CD14-positive monocyte (primary cell): Measurements from ENCODE around the gene CXCL16. TPM values are rescaled to one million over a fixed set of nuclear protein-coding genes. Genes with fewer than 3 reads are reported as not detected.

Source experiments
- DNase-seq, 3 donors: peaks; one replicate each; pipeline ENCODE4 v3.0.0-alpha.2; 2011 to 2022
- H2AFZ ChIP-seq: 2 replicates; pipeline ENCODE4 v1.6.0; 2012; ENCODE audit warnings: mild to moderate bottlenecking, low read depth, low read length, inconsistent platforms; ENCODE audit not compliant: insufficient read depth, poor library complexity, severe bottlenecking
- H3K27ac ChIP-seq, 2 donors: 1 replicate in 1 of 2; 2 replicates in 1 of 2; pipeline ENCODE4 v1.5.1; 2012 to 2013; ENCODE audit warnings: low read length in 2 of 2, control low read depth in 1 of 2, inconsistent platforms in 1 of 2, low read depth in 1 of 2, mild to moderate bottlenecking in 1 of 2
- H3K27me3 ChIP-seq, 2 donors: one replicate each; pipeline versions ENCODE4 v1.6.0 to v1.6.1; 2011 to 2013; ENCODE audit warnings: low read length in 2 of 2; ENCODE audit not compliant: control insufficient read depth in 2 of 2, insufficient read depth in 2 of 2
- H3K36me3 ChIP-seq, 2 donors: replicated peaks in 1 of 2; 1 replicate in 1 of 2; 2 replicates in 1 of 2; pipeline versions ENCODE4 v1.5.1 to v1.6.1; 2012 to 2013; ENCODE audit warnings: low read length in 2 of 2, control low read depth in 1 of 2, inconsistent platforms in 1 of 2, mild to moderate bottlenecking in 1 of 2; ENCODE audit not compliant: insufficient read depth in 2 of 2, control insufficient read depth in 1 of 2
- H3K4me1 ChIP-seq, 2 donors: 1 replicate in 1 of 2; 2 replicates in 1 of 2; pipeline versions ENCODE4 v1.5.1 to v1.6.1; 2012 to 2013; ENCODE audit warnings: low read length in 2 of 2, control low read depth in 1 of 2, inconsistent platforms in 1 of 2, mild to moderate bottlenecking in 1 of 2, moderate library complexity in 1 of 2; ENCODE audit not compliant: insufficient read depth in 2 of 2, control insufficient read depth in 1 of 2
- H3K4me2 ChIP-seq: replicated peaks from 2 replicates; pipeline ENCODE3; 2012; ENCODE audit warnings: low read length, moderate library complexity, mild to moderate bottlenecking; ENCODE audit not compliant: poor library complexity, severe bottlenecking; ENCODE audit errors: extremely low read depth
- H3K4me3 ChIP-seq, 3 experiments: fragments of 200-600 bp in 1 of 3; sonication (generic) in 1 of 3; replicated peaks in 1 of 3; 1 replicate in 2 of 3; 2 replicates in 1 of 3; pipeline ENCODE4 v1.5.1; 2011 to 2013; ENCODE audit warnings: low read length in 3 of 3, mild to moderate bottlenecking in 3 of 3, control low read depth in 2 of 3, low read depth in 2 of 3, inconsistent platforms in 1 of 3, moderate library complexity in 1 of 3
- H3K79me2 ChIP-seq: 2 replicates; pipeline ENCODE4 v1.6.0; 2012; ENCODE audit warnings: mild to moderate bottlenecking, control low read depth, inconsistent platforms, low read length, moderate library complexity; ENCODE audit not compliant: insufficient read depth
- H3K9ac ChIP-seq: 2 replicates; pipeline ENCODE4 v1.6.0; 2017; ENCODE audit warnings: low read length, mild to moderate bottlenecking; ENCODE audit not compliant: insufficient read depth, poor library complexity, severe bottlenecking
- H3K9me3 ChIP-seq, 2 donors: replicated peaks in 1 of 2; 1 replicate in 1 of 2; 2 replicates in 1 of 2; pipeline versions ENCODE4 v1.5.1 to v1.6.1; 2012 to 2013; ENCODE audit warnings: low read length in 2 of 2, control low read depth in 1 of 2; ENCODE audit not compliant: control insufficient read depth in 1 of 2, insufficient read depth in 1 of 2
- H4K20me1 ChIP-seq: 2 replicates; pipeline ENCODE4 v1.6.0; 2012; ENCODE audit warnings: mild to moderate bottlenecking, low read length, control low read depth, moderate library complexity; ENCODE audit not compliant: insufficient read depth
- H3K27ac Mint-ChIP-seq, 7 donors: one replicate each; pipeline ENCODE4 v1.8.0; 2020; ENCODE audit warnings: mild to moderate bottlenecking in 7 of 7, mixed read lengths in 7 of 7, moderate library complexity in 6 of 7, inconsistent platforms in 2 of 7
- H3K27me3 Mint-ChIP-seq, 3 donors: one replicate each; pipeline ENCODE4 v1.8.0; 2021 to 2022; ENCODE audit warnings: low read depth in 3 of 3, mild to moderate bottlenecking in 3 of 3, mixed read lengths in 3 of 3, moderate library complexity in 3 of 3, inconsistent platforms in 1 of 3
- H3K36me3 Mint-ChIP-seq, 2 donors: one replicate each; pipeline ENCODE4 v1.8.0; 2020; ENCODE audit warnings: mixed read lengths in 2 of 2, inconsistent platforms in 1 of 2, mild to moderate bottlenecking in 1 of 2
- H3K4me1 Mint-ChIP-seq: one replicate; pipeline ENCODE4 v1.8.0; 2020; ENCODE audit warnings: mild to moderate bottlenecking, mixed read lengths
- H3K4me3 Mint-ChIP-seq, 2 donors: one replicate each; pipeline ENCODE4 v1.8.0; 2020; ENCODE audit warnings: mild to moderate bottlenecking in 2 of 2, mixed read lengths in 2 of 2, moderate library complexity in 1 of 2
- H3K9me3 Mint-ChIP-seq, 7 donors: one replicate each; pipeline ENCODE4 v1.8.0; 2020 to 2022; ENCODE audit warnings: mixed read lengths in 7 of 7, mild to moderate bottlenecking in 6 of 7, moderate library complexity in 6 of 7, inconsistent platforms in 2 of 7
- WGBS: methylation state at CpG from one replicate; pipeline ENCODE4 v1.1.5; 2013; ENCODE audit warnings: missing lambda C conversion rate; ENCODE audit not compliant: insufficient coverage; 5-methylcytosine and 5-hydroxymethylcytosine counted together
- intact Hi-C, 2 donors: fragments of 100-400 bp; cut with micrococcal nuclease; formaldehyde crosslinking; loops; one replicate each; pipeline versions ENCODE4 v1.15.0 to v1.15.1; 2023
- polyA plus RNA-seq, 3 donors: library from polyadenylated mRNA; depleted of rRNA in 1 of 3; unstranded in 2 of 3; stranded (reverse) in 1 of 3; fragments of 300-500 nt in 2 of 3; fragments of >200 nt in 1 of 3; fragmentation: Illumina TruSeq in 2 of 3; gene quantifications; 1 replicate in 2 of 3; 2 replicates in 1 of 3; pipeline ENCODE4 v1.2.3, GENCODE V29; 2012 to 2021
- TF ChIP-seq, protein P1 (sequence below): fragments of 200-600 bp; IDR thresholded peaks from one replicate; pipeline ENCODE4 v1.8.0; 2022; ENCODE audit warnings: antibody characterized with exemption, mild to moderate bottlenecking

Gene CXCL16
- polyA plus RNA-seq, 3 donors, result 68.1 to 204 (median 103) TPM

DNA sequence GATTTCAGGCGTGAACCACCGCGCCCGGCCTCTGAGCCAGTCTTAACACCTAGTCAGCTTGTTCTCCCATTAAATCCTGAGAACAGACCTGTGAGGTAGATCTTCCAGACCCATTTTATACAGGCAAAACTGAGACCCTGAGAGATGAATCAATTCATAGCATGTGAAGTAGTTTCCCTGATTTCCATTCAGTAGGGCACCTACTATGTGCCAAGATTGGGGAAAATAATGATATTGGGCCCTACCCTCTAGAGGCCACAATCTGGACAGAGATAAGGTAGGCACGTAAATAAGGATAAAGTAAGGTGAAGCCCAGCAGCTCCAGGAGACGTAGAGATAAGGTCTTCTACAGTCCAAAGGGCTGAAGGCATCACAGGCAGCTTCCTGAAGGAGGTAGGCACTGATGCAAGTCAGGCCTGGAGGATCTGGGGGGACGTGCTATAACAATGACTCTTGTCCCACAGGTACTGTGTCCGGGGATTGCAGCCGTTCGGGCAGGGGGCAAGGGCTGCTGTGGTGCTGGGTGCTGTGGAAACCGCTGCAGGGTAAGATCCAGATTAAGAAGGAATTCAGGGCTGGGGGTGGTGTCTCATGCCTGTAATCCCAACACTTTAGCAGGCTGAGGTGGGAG lies 40.7 kb upstream of the CXCL16 start:
- Histone ChIP-seq H3K27me3 (peaks cover 21 to 46% of the 10 kb centered on the region in 2 donors), H3K4me1 (peaks cover 4 to 5% of the 10 kb centered on the region in 2 donors), H4K20me1 (no peaks in the 10 kb centered on the region), H3K9me3 (peaks cover 2 to 4% of the 10 kb centered on the region in 2 donors), H3K9ac (no peak overlapping the region), H3K36me3 (no peaks in the 10 kb centered on the region), H3K4me3 (no peak overlapping the region), H3K4me2 (no peak overlapping the region), H3K79me2 (no peaks in the 10 kb centered on the region), H3K27ac (no peak overlapping the region), H2AFZ (no peak overlapping the region)
- DNase-seq, result no peak
- Mint-ChIP-seq H3K27ac (no peak overlapping the region), H3K36me3 (peaks cover 0 to 8% of the 10 kb centered on the region in 2 donors), H3K4me1 (peaks cover 10% of the 10 kb centered on the region), H3K9me3 (peaks cover 2 to 13% (median 3%) of the 10 kb centered on the region in 7 donors), H3K4me3 (peak overlapping the region in 1 of 2 donors; percentile 36), H3K27me3 (peaks cover 51 to 72% (median 68%) of the 10 kb centered on the region in 3 donors)
- TF ChIP-seq, protein P1, sequence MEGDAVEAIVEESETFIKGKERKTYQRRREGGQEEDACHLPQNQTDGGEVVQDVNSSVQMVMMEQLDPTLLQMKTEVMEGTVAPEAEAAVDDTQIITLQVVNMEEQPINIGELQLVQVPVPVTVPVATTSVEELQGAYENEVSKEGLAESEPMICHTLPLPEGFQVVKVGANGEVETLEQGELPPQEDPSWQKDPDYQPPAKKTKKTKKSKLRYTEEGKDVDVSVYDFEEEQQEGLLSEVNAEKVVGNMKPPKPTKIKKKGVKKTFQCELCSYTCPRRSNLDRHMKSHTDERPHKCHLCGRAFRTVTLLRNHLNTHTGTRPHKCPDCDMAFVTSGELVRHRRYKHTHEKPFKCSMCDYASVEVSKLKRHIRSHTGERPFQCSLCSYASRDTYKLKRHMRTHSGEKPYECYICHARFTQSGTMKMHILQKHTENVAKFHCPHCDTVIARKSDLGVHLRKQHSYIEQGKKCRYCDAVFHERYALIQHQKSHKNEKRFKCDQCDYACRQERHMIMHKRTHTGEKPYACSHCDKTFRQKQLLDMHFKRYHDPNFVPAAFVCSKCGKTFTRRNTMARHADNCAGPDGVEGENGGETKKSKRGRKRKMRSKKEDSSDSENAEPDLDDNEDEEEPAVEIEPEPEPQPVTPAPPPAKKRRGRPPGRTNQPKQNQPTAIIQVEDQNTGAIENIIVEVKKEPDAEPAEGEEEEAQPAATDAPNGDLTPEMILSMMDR, result no peak
- WGBS, result 93% methylated on average over 10 of the region's 11 CpGs
- intact Hi-C loops, result no loop called here

DNA sequence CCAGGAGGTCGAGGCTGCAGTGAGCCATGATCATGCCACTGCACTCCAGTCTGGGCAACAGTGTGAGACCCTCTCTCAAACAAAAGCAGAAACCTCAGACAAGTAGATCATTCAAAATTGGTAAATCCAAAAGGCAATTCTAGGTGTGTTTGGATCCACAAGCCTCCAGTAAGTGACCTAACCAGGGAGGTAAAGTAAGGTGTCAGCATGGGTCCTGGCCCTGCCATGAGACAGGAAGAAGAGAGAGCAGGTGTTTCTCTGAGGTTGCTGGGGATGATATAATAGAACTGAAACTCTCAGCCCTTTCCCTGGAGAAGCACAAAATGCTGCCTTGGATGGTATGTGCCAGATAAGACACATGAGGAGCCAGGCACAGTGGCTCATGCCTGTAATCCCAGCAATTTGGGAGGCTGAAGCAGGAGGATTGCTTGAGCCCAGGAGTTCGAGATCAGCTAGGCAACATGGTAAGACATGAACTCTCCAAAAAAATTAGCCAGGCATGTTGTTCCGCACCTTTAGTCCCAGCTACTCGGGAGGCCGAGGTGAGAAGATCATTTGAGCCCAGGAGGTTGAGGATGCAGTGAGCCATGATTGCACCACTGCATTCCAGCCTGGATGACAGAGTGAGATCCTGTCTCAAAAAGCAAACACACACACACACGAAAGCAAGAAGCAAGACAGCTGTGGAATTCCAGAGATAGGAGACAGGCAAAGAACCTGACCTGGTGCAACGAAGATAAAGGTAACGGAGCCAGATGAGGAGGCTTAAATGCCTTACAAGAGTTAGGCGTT lies 38.4 kb upstream of the CXCL16 start:
- intact Hi-C loops, result loop anchor here in 1 of 2 donors (1.0 to 5.0 kb wide), 2 partner anchors 22 to 36 kb away; no protein-coding TSS in a partner anchor
- Mint-ChIP-seq H3K4me3 (no peak overlapping the region), H3K27ac (no peak overlapping the region), H3K27me3 (peaks cover 32 to 60% (median 58%) of the 10 kb centered on the region in 3 donors), H3K36me3 (peaks cover 0 to 5% of the 10 kb centered on the region in 2 donors), H3K4me1 (peaks cover 3% of the 10 kb centered on the region), H3K9me3 (peaks cover 0 to 5% (median 2%) of the 10 kb centered on the region in 7 donors)
- no peak overlapping the region for H3K4me3 ChIP-seq
- H3K4me1 ChIP-seq, result no peaks in the 10 kb centered on the region
- WGBS, result 87% methylated on average over 7 of the region's 9 CpGs
- H2AFZ ChIP-seq, result no peak overlapping the region
- H3K27me3 ChIP-seq, result peaks cover 2 to 23% of the 10 kb centered on the region in 2 donors
- H3K9ac ChIP-seq, result no peak overlapping the region
- H3K79me2 ChIP-seq, result no peaks in the 10 kb centered on the region
- H3K9me3 ChIP-seq, result peaks cover 2 to 3% of the 10 kb centered on the region in 2 donors
- TF ChIP-seq, protein P1, result no peak
- no peaks in the 10 kb centered on the region for H4K20me1 ChIP-seq
- H3K27ac ChIP-seq, result no peak overlapping the region
- no peak overlapping the region for H3K4me2 ChIP-seq
- DNase-seq, result no peak
- H3K36me3 ChIP-seq, result no peaks in the 10 kb centered on the region
